HepG2 (cell line): ENCODE results near the gene CPVL. TPM values are rescaled to one million over a fixed set of nuclear protein-coding genes. Genes with fewer than 3 reads are reported as not detected.

Experiments used
- AKAP8 ChIP-seq: sonication (generic); formaldehyde crosslinking; IDR thresholded peaks from 2 replicates; pipeline ENCODE4 v1.5.1; 2020; ENCODE audit warnings: mild to moderate bottlenecking, missing genetic modification reagents
- BRCA1 ChIP-seq: sonication (generic); formaldehyde crosslinking; IDR thresholded peaks from 2 replicates; pipeline ENCODE4 v1.4.0; 2020; ENCODE audit warnings: missing genetic modification reagents
- DR1 ChIP-seq: sonication (generic); formaldehyde crosslinking; IDR thresholded peaks from 2 replicates; pipeline ENCODE4 v1.8.0; 2021; ENCODE audit warnings: mild to moderate bottlenecking, missing genetic modification reagents, inconsistent platforms
- NFRKB ChIP-seq: fragments of 450-650 bp; IDR thresholded peaks from 2 replicates; pipeline ENCODE4 v1.6.1; 2017
- NONO ChIP-seq, 2 experiments: fragments of 450-650 bp in 1 of 2; sonication (generic) in 1 of 2; formaldehyde crosslinking in 1 of 2; IDR thresholded peaks in 1 of 2; conservative IDR thresholded peaks in 1 of 2; 2 replicates each; pipeline versions ENCODE4 v1.6.1 to v1.8.0; 2017 to 2022; ENCODE audit warnings: mild to moderate bottlenecking in 1 of 2, missing genetic modification reagents in 1 of 2, moderate library complexity in 1 of 2
- REXO4 ChIP-seq: sonication (generic); formaldehyde crosslinking; IDR thresholded peaks from 2 replicates; pipeline ENCODE4 v1.8.0; 2022; ENCODE audit warnings: missing genetic modification reagents, mild to moderate bottlenecking, borderline replicate concordance
- SMARCC2 ChIP-seq: fragments of 450-650 bp; IDR thresholded peaks from 2 replicates; pipeline ENCODE4 v1.6.1; 2017; ENCODE audit warnings: antibody characterized with exemption, mild to moderate bottlenecking
- SNAPC2 ChIP-seq: sonication (generic); formaldehyde crosslinking; IDR thresholded peaks from 2 replicates; pipeline ENCODE4 v1.8.1; 2022; ENCODE audit warnings: mild to moderate bottlenecking, missing genetic modification reagents
- SOX6 ChIP-seq, 2 experiments: fragments of 450-650 bp in 1 of 2; sonication (generic) in 1 of 2; formaldehyde crosslinking in 1 of 2; IDR thresholded peaks; 2 replicates each; pipeline versions ENCODE4 v1.4.0 to v1.6.1; 2017 to 2020; ENCODE audit warnings: antibody characterized with exemption in 1 of 2, mild to moderate bottlenecking in 1 of 2, missing genetic modification reagents in 1 of 2
- TEAD3 ChIP-seq: optimal IDR thresholded peaks from 2 replicates; pipeline ENCODE3; 2016; ENCODE audit warnings: borderline replicate concordance
- ZMAT3 ChIP-seq: sonication (generic); formaldehyde crosslinking; conservative IDR thresholded peaks from 2 replicates; pipeline ENCODE4 v1.7.0; 2021; ENCODE audit warnings: missing genetic modification reagents
- ZNF383 ChIP-seq: sonication (generic); formaldehyde crosslinking; IDR thresholded peaks from 2 replicates; pipeline ENCODE4 v1.4.0; 2020; ENCODE audit warnings: missing genetic modification reagents, mild to moderate bottlenecking, borderline replicate concordance
- ZNF513 ChIP-seq: sonication (generic); formaldehyde crosslinking; conservative IDR thresholded peaks from 2 replicates; pipeline ENCODE4 v1.5.0; 2020; ENCODE audit warnings: missing genetic modification reagents
- ZNF569 ChIP-seq: sonication (generic); formaldehyde crosslinking; IDR thresholded peaks from 2 replicates; pipeline ENCODE4 v1.5.0; 2020; ENCODE audit warnings: mild to moderate bottlenecking, missing genetic modification reagents, moderate library complexity, borderline replicate concordance
- ZNF570 ChIP-seq: sonication (generic); formaldehyde crosslinking; IDR thresholded peaks from 2 replicates; pipeline ENCODE4 v1.4.0; 2020; ENCODE audit warnings: mild to moderate bottlenecking, missing genetic modification reagents, borderline replicate concordance
- polyA plus RNA-seq, 8 experiments: library from polyadenylated mRNA; depleted of rRNA in 3 of 8; stranded (reverse) in 7 of 8; unstranded in 1 of 8; fragments of >200 nt; fragmentation: Illumina TruSeq in 4 of 8; extraction: Trizol in 4 of 8; gene quantifications; 2 replicates each; pipeline versions ENCODE4 v1.2.1 to v1.2.3, GENCODE V29; 2011 to 2016; ENCODE audit warnings: low read depth in 4 of 8, missing spikeins in 1 of 8, mixed read lengths in 1 of 8; ENCODE audit not compliant: insufficient read depth in 1 of 8
- total RNA-seq, 5 experiments: library from RNA; depleted of rRNA; stranded (reverse); fragments of >200 nt; fragmentation: Illumina TruSeq; extraction: Trizol; gene quantifications; 2 replicates each; pipeline ENCODE4 v1.2.3, GENCODE V29; 2016; ENCODE audit warnings: low read depth in 1 of 5
- TF ChIP-seq, protein P1 (sequence below): sonication (generic); formaldehyde crosslinking; IDR thresholded peaks from 2 replicates; pipeline ENCODE4 v1.9.0; 2021; ENCODE audit warnings: missing genetic modification reagents, mild to moderate bottlenecking, borderline replicate concordance
- TF ChIP-seq, protein P2 (sequence below): sonication (generic); formaldehyde crosslinking; IDR thresholded peaks from 2 replicates; pipeline ENCODE4 v1.4.0; 2020; ENCODE audit warnings: missing genetic modification reagents, borderline replicate concordance
- TF ChIP-seq, protein P3 (sequence below): sonication (generic); formaldehyde crosslinking; IDR thresholded peaks from 2 replicates; pipeline ENCODE4 v1.4.0; 2020; ENCODE audit warnings: mild to moderate bottlenecking, missing genetic modification reagents

CPVL gene
- total and polyA plus RNA-seq, 2 of the 13 experiments (the other 11 are each of a cell fraction or from before 2014, with no cell fraction given): 59.2 to 294 TPM

DNA sequence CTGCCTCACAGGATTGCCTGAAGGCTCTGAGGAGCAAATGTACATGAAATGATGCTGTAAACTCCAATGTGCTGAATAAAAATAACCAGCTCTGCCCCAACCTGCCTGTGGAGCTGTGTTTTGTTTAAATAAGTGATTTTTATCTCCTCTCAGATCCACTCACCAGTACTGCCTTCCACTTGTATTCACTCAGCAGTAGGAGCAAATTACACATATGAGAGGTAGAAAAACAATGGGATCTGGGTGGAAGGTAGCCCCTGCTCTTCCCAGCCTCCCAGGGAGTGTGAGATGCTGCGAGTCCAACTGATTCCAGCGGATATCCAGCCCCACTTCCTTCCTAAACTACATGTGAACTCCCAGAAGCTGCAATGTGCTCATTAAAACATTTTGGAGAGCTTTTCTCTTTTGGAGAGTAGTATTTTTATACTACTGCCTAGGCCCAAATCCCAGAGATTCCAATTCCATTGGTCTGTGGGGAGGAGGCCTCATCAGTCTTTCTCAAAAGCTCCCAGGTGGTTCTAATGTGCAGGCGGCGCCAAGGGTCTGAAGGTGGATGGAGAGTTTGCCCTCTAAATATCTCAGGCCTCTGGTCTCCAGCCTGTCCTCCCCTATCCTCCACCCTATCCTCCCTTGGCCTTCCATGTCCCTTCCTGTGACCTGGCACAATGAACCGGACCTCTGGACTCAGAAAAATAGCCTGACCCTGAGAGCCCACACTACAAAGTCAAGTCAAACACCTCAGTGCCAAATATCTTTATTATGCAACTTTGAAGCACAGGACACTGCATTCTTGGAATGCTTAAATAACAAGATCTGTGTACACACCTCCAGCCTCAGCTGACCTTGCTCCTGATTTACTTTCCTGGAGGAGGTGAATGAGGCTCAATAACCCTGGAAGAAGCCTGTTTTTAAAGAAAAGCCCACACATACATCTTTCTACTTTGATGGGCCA lies 46.2 kb downstream of the CPVL start (continued):
- TF ChIP-seq REXO4: no peak
- TF ChIP-seq DR1: no peak
- no peak for TF ChIP-seq ZNF570 (CRISPR knock-in tag)
- no peak for TF ChIP-seq SMARCC2
- TF ChIP-seq ZNF383 (CRISPR knock-in tag): no peak
- no peak for TF ChIP-seq BRCA1 (CRISPR knock-in tag)
- TF ChIP-seq, protein P1, sequence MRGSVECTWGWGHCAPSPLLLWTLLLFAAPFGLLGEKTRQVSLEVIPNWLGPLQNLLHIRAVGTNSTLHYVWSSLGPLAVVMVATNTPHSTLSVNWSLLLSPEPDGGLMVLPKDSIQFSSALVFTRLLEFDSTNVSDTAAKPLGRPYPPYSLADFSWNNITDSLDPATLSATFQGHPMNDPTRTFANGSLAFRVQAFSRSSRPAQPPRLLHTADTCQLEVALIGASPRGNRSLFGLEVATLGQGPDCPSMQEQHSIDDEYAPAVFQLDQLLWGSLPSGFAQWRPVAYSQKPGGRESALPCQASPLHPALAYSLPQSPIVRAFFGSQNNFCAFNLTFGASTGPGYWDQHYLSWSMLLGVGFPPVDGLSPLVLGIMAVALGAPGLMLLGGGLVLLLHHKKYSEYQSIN (CRISPR knock-in tag): no peak
- TF ChIP-seq TEAD3 (CRISPR knock-in tag): peak; percentile 99
- TF ChIP-seq NFRKB: no peak
- no peak for TF ChIP-seq ZMAT3 (CRISPR knock-in tag)
- no peak for TF ChIP-seq SOX6 (IDR thresholded peaks at IDR 0.05)
- peak; percentile 96 for TF ChIP-seq SOX6 (CRISPR knock-in tag; IDR thresholded peaks at IDR 0.05)
- no peak for TF ChIP-seq AKAP8 (CRISPR knock-in tag)
- TF ChIP-seq ZNF513 (CRISPR knock-in tag): no peak
- TF ChIP-seq ZNF569: no peak
- TF ChIP-seq, protein P2, sequence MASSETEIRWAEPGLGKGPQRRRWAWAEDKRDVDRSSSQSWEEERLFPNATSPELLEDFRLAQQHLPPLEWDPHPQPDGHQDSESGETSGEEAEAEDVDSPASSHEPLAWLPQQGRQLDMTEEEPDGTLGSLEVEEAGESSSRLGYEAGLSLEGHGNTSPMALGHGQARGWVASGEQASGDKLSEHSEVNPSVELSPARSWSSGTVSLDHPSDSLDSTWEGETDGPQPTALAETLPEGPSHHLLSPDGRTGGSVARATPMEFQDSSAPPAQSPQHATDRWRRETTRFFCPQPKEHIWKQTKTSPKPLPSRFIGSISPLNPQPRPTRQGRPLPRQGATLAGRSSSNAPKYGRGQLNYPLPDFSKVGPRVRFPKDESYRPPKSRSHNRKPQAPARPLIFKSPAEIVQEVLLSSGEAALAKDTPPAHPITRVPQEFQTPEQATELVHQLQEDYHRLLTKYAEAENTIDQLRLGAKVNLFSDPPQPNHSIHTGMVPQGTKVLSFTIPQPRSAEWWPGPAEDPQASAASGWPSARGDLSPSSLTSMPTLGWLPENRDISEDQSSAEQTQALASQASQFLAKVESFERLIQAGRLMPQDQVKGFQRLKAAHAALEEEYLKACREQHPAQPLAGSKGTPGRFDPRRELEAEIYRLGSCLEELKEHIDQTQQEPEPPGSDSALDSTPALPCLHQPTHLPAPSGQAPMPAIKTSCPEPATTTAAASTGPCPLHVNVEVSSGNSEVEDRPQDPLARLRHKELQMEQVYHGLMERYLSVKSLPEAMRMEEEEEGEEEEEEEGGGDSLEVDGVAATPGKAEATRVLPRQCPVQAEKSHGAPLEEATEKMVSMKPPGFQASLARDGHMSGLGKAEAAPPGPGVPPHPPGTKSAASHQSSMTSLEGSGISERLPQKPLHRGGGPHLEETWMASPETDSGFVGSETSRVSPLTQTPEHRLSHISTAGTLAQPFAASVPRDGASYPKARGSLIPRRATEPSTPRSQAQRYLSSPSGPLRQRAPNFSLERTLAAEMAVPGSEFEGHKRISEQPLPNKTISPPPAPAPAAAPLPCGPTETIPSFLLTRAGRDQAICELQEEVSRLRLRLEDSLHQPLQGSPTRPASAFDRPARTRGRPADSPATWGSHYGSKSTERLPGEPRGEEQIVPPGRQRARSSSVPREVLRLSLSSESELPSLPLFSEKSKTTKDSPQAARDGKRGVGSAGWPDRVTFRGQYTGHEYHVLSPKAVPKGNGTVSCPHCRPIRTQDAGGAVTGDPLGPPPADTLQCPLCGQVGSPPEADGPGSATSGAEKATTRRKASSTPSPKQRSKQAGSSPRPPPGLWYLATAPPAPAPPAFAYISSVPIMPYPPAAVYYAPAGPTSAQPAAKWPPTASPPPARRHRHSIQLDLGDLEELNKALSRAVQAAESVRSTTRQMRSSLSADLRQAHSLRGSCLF (CRISPR knock-in tag): no peak
- 0 out of 2 replicates have a peak, but pooled peaks have one; percentile 36 for TF ChIP-seq SNAPC2 (CRISPR knock-in tag)
- TF ChIP-seq, protein P3, sequence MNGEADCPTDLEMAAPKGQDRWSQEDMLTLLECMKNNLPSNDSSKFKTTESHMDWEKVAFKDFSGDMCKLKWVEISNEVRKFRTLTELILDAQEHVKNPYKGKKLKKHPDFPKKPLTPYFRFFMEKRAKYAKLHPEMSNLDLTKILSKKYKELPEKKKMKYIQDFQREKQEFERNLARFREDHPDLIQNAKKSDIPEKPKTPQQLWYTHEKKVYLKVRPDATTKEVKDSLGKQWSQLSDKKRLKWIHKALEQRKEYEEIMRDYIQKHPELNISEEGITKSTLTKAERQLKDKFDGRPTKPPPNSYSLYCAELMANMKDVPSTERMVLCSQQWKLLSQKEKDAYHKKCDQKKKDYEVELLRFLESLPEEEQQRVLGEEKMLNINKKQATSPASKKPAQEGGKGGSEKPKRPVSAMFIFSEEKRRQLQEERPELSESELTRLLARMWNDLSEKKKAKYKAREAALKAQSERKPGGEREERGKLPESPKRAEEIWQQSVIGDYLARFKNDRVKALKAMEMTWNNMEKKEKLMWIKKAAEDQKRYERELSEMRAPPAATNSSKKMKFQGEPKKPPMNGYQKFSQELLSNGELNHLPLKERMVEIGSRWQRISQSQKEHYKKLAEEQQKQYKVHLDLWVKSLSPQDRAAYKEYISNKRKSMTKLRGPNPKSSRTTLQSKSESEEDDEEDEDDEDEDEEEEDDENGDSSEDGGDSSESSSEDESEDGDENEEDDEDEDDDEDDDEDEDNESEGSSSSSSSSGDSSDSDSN: peak; percentile 25; the same call in 1 of the 2 replicates
- TF ChIP-seq NONO (IDR thresholded peaks at IDR 0.05): no peak
- TF ChIP-seq NONO (CRISPR knock-in tag; conservative IDR thresholded peaks at IDR 0.05): peak; percentile 67
